Stimulated activated CD8-positive, alpha-beta memory T cell treated with anti-CD3 and anti-CD28 coated beads, Interleukin-7, amount 100 ng/mL, for 48 hours (primary cell): ENCODE measurements around the gene RAB29.
"Not testable (repeated sequence)": the region's sequence is repeated elsewhere in the genome, so short reads cannot be mapped to it uniquely, and the experiment has no call there.

Experiments
- DNase-seq, 2 donors: peaks; one replicate each; pipeline ENCODE4 v3.0.0-alpha.2; 2020; ENCODE audit warnings: low read depth in 1 of 2; ENCODE audit errors: extremely low read depth in 1 of 2

Gene RAB29

GRCh38 chr1:205729945-205730610 lies 45.2 kb downstream of the RAB29 start:
- no peak for DNase-seq

GRCh38 chr1:205726619-205727125 lies 48.6 kb downstream of the RAB29 start:
- no peak for DNase-seq

DNA sequence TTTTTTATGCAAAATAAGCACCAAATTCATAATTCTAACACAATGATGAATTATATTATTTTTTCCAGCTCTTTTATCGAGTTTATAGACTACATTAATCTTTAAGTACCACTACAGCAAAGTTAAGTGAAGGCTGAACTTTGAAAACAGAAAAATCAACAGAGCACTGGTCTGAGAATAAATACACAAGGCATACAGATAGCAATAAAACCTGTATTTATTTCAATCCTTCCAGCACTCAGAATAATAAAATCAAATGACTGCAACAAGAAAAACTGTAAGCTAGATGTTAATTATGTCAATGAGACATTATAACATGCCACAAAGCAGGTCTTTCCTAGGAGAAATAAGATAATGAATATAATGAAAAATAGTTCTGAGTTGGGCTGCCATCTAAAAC lies 49.8 kb downstream of the RAB29 start:
- DNase-seq = no peak

GRCh38 chr1:205720740-205721139 lies 54.5 kb downstream of the RAB29 start:
- not testable (repeated sequence) for DNase-seq

DNA sequence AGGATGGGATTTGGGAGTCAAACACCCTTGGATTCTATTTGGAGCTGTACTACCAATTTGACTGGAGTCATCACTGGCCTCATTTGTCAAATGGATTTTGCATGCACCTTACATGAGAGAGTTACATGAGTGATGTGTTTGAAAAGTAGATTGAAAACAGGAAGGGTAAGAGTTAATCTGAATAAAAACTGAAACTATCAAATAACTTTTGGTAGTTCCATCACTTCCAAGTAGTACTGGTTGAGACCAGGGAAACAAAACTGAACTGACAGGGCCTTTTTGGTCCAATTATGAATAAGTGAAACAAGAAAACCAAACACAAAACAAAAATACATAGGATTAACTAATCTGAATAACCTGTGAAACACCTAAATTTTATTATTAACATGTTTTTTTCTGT lies 55.5 kb downstream of the RAB29 start:
- no peak for DNase-seq

- DNase-seq = no peak
Observed at GRCh38 chr1:205719015-205719414, 56.3 kb downstream of the RAB29 start.
